Endodermal cell (in vitro differentiated cells): ENCODE results near the gene OR5I1. TPM values are rescaled to one million over a fixed set of nuclear protein-coding genes. Genes with fewer than 3 reads are reported as not detected.

ENCODE experiments used
- total RNA-seq, 2 donors: library from RNA; stranded (reverse); fragmentation: NEBNext Ultra II Directional in 1 of 2; extraction: Animal tissue kit (Norgen Biotek cat#: 25700) in 1 of 2; gene quantifications; 2 replicates in 1 of 2; 3 replicates in 1 of 2; pipeline ENCODE4 v1.2.1, GENCODE V29; 2021

The OR5I1 gene
- total RNA-seq, 2 donors from 2014 or later, result not detected

Other genes with a start within 250 kb of the OR5I1 start
- not detected for gene OR5D13, start 163.0 kb downstream of the OR5I1 start, total RNA-seq
- gene OR5D14, start 140.8 kb downstream of the OR5I1 start, total RNA-seq, result not detected
- gene OR5L1, start 125.0 kb downstream of the OR5I1 start, total RNA-seq, result not detected
- gene OR5D18, start 116.8 kb downstream of the OR5I1 start, total RNA-seq, result not detected
- not detected for gene OR5L2, start 109.2 kb downstream of the OR5I1 start, total RNA-seq
- not detected for gene OR5D16, start 97.6 kb downstream of the OR5I1 start, total RNA-seq
- gene TRIM51, start 53.1 kb downstream of the OR5I1 start, total RNA-seq, result not detected
- not detected for gene OR5W2, start 21.8 kb downstream of the OR5I1 start, total RNA-seq
- gene OR10AG1, start 33.5 kb upstream of the OR5I1 start, total RNA-seq, result not detected
- not detected for gene OR5F1, start 58.2 kb upstream of the OR5I1 start, total RNA-seq
- not detected for gene OR5AS1, start 91.3 kb upstream of the OR5I1 start, total RNA-seq
- not detected for gene OR8I2, start 156.9 kb upstream of the OR5I1 start, total RNA-seq
- not detected for gene OR8H2, start 167.3 kb upstream of the OR5I1 start, total RNA-seq
- not detected for gene OR8H3, start 186.0 kb upstream of the OR5I1 start, total RNA-seq
- not detected for gene OR8J3, start 203.8 kb upstream of the OR5I1 start, total RNA-seq
- not detected for gene OR8K5, start 223.9 kb upstream of the OR5I1 start, total RNA-seq
- not detected for gene OR5J2, start 240.2 kb upstream of the OR5I1 start, total RNA-seq